Esophagus muscularis mucosa (tissue), 4 donors: ENCODE measurements around the gene FAM193A. TPM values are rescaled to one million over a fixed set of nuclear protein-coding genes. Genes with fewer than 3 reads are reported as not detected.
"Not testable (repeated sequence)": the region's sequence is repeated elsewhere in the genome, so short reads cannot be mapped to it uniquely, and the experiment has no call there.

Experiments
- DNase-seq: peaks from one replicate; pipeline ENCODE4 v3.0.0-alpha.2; 2017; ENCODE audit errors: extremely low spot score
- H3K27ac ChIP-seq, 4 donors: fragments of 200-600 bp; sonication (generic); replicated peaks in 1 of 4; 1 replicate in 3 of 4; 2 replicates in 1 of 4; pipeline ENCODE4 v1.5.1; 2016 to 2019; ENCODE audit warnings: mild to moderate bottlenecking in 1 of 4
- H3K27me3 ChIP-seq, 4 donors: fragments of 200-600 bp; sonication (generic); one replicate each; pipeline versions ENCODE4 v1.5.1 to v1.6.0; 2016 to 2019
- H3K36me3 ChIP-seq, 4 donors: fragments of 200-600 bp; sonication (generic); one replicate each; pipeline ENCODE4 v1.5.1; 2016 to 2019
- H3K4me1 ChIP-seq, 4 donors: fragments of 200-600 bp; sonication (generic); one replicate each; pipeline ENCODE4 v1.5.1; 2016 to 2019
- H3K4me3 ChIP-seq, 4 donors: fragments of 200-600 bp; sonication (generic); 1 replicate in 2 of 4; 2 replicates in 2 of 4; pipeline ENCODE4 v1.5.1; 2016 to 2019; ENCODE audit warnings: mild to moderate bottlenecking in 4 of 4, moderate library complexity in 1 of 4
- H3K9me3 ChIP-seq, 4 donors: fragments of 200-600 bp; sonication (generic); 1 replicate in 3 of 4; 2 replicates in 1 of 4; pipeline ENCODE4 v1.5.1; 2016 to 2019
- EP300 ChIP-seq: sonication (generic); formaldehyde crosslinking; IDR thresholded peaks from one replicate; pipeline ENCODE4 v1.6.1; 2017; ENCODE audit warnings: antibody characterized with exemption
- POLR2A ChIP-seq: fragments of 450-650 bp; IDR thresholded peaks from one replicate; pipeline ENCODE4 v1.6.1; 2017; ENCODE audit warnings: antibody characterized with exemption, moderate library complexity, mild to moderate bottlenecking, low read depth
- POLR2AphosphoS5 ChIP-seq, 2 donors: sonication (generic); formaldehyde crosslinking; IDR thresholded peaks; one replicate each; pipeline ENCODE4 v1.6.1; 2017; ENCODE audit warnings: antibody characterized with exemption in 2 of 2
- WGBS: methylation state at CpG from one replicate; pipeline ENCODE4 v1.1.5; 2018; 5-methylcytosine and 5-hydroxymethylcytosine counted together
- intact Hi-C: fragments of 100-400 bp; cut with DNase I; formaldehyde crosslinking; loops from one replicate; pipeline ENCODE4 v1.15.1; 2023
- total RNA-seq, 4 donors: library from RNA; depleted of rRNA; stranded (reverse); fragments of >200 nt; gene quantifications; one replicate each; pipeline versions ENCODE4 v1.1.0 to v1.2.1, GENCODE V29; 2016
- TF ChIP-seq, protein P1 (sequence below), 3 experiments: fragments of 200-600 bp in 2 of 3; fragments of 450-650 bp in 1 of 3; sonication (generic) in 2 of 3; IDR thresholded peaks; one replicate each; pipeline ENCODE4 v1.5.1; 2017 to 2019; ENCODE audit warnings: antibody characterized with exemption in 3 of 3, mild to moderate bottlenecking in 2 of 3, moderate library complexity in 1 of 3

Gene FAM193A
- total RNA-seq, 4 donors from 2014 or later, result 20.0 to 30.6 (median 24.6) TPM

DNA sequence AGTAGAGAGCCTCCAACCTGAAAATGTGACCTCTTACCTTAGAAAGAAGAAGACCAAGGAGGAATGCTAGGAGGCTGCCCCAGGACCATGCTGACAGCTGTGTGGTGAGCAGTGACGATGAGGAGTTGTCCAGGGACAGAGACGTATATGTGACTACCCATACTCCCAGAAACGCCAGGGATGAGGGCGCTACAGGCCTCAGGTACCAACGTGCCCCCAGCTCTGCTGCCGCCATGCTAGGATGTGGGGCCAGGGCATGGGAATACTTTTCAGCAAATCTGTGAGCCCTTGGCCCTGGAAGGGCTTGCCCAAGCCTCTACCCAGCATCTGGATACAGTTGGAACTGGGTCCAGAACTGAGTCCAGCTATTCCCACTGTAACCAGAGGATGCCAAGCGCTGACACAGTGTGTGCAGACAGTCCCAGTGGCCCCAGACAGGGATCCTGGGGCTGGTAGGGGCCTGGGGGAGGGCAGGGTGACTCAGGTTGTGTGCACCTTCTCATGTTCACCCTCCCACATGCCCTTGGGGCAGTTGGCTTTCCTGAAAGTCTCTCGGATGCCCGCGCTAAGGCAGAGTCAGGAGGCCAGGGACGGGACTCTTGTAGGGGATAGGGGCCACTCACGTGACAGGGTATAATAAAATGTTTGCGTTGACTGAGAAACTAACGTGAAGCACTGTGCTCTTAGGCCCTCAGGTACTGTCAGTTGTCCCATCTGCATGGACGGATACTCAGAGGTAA is 23.9 kb upstream of the FAM193A start:
- Histone ChIP-seq H3K9me3 (no peaks in the 10 kb centered on the region), H3K4me3 (no peak overlapping the region), H3K36me3 (peaks cover 35 to 82% (median 73%) of the 10 kb centered on the region in 4 donors), H3K27ac (no peak overlapping the region), H3K4me1 (peaks cover 12 to 25% (median 15%) of the 10 kb centered on the region in 4 donors), H3K27me3 (no peaks in the 10 kb centered on the region)
- no peak for TF ChIP-seq POLR2AphosphoS5 (IDR thresholded peaks at IDR 0.05)
- TF ChIP-seq, protein P1, sequence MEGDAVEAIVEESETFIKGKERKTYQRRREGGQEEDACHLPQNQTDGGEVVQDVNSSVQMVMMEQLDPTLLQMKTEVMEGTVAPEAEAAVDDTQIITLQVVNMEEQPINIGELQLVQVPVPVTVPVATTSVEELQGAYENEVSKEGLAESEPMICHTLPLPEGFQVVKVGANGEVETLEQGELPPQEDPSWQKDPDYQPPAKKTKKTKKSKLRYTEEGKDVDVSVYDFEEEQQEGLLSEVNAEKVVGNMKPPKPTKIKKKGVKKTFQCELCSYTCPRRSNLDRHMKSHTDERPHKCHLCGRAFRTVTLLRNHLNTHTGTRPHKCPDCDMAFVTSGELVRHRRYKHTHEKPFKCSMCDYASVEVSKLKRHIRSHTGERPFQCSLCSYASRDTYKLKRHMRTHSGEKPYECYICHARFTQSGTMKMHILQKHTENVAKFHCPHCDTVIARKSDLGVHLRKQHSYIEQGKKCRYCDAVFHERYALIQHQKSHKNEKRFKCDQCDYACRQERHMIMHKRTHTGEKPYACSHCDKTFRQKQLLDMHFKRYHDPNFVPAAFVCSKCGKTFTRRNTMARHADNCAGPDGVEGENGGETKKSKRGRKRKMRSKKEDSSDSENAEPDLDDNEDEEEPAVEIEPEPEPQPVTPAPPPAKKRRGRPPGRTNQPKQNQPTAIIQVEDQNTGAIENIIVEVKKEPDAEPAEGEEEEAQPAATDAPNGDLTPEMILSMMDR (IDR thresholded peaks at IDR 0.05), result no peak
- no peak for TF ChIP-seq POLR2A
- TF ChIP-seq EP300, result no peak
- 93% methylated on average over 10 of the region's 15 CpGs for WGBS
- intact Hi-C loops, result no loop called here
- no peak for DNase-seq

DNA sequence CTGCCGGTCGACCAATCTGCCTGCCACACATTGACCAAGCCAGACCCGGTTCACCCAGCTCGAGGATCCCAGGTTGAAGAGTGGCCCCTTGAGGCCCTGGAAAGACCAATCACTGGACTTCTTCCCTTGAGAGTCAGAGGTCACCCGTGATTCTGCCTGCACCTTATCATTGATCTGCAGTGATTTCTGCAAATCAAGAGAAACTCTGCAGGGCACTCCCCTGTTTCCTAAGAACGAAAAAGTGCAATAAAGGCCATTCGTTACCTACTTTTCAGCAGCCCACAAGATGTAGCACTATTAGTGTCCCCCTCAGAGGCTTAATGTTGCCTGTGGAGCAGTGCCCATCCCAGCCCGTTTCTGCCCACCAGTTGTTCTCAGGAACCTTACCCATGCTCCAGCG is 22.3 kb upstream of the FAM193A start:
- DNase-seq, H3K27me3 ChIP-seq, H3K4me3 ChIP-seq, H3K27ac ChIP-seq, intact Hi-C loops, H3K9me3 ChIP-seq: not testable (repeated sequence)
- 87% methylated on average over 5 of the region's 9 CpGs for WGBS
- Histone ChIP-seq H3K4me1 (peaks cover 12 to 25% (median 15%) of the 10 kb centered on the region in 4 donors), H3K36me3 (peaks cover 33 to 69% (median 60%) of the 10 kb centered on the region in 4 donors)

DNA sequence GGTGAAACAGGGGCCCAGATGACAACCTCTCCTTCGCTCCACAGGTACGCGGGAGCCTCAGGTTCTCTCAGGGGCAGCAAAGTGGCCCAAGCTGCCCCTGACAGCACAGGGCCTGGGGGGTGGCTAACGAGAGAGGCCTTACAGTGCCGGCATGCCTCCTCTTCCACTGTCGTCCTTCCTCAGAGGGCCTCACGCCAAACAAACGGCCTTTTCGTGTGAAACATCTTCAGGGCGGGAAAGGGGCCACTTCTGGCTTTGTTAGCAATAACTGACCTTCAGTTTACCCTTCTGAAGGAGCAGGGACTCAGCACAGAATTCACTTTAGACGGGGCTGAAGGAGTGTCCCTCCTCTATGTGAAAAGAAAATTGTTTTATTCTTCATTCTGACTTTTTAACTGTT is 21.5 kb upstream of the FAM193A start:
- H3K4me3 ChIP-seq, DNase-seq, H3K27me3 ChIP-seq, H3K9me3 ChIP-seq, intact Hi-C loops: not testable (repeated sequence)
- Histone ChIP-seq H3K4me1 (peaks cover 12 to 25% (median 15%) of the 10 kb centered on the region in 4 donors), H3K27ac (peak overlapping the region in 1 of 4 donors; percentile 14), H3K36me3 (peaks cover 27 to 61% (median 52%) of the 10 kb centered on the region in 4 donors)
- 73% methylated on average over 8 of the region's 11 CpGs for WGBS

DNA sequence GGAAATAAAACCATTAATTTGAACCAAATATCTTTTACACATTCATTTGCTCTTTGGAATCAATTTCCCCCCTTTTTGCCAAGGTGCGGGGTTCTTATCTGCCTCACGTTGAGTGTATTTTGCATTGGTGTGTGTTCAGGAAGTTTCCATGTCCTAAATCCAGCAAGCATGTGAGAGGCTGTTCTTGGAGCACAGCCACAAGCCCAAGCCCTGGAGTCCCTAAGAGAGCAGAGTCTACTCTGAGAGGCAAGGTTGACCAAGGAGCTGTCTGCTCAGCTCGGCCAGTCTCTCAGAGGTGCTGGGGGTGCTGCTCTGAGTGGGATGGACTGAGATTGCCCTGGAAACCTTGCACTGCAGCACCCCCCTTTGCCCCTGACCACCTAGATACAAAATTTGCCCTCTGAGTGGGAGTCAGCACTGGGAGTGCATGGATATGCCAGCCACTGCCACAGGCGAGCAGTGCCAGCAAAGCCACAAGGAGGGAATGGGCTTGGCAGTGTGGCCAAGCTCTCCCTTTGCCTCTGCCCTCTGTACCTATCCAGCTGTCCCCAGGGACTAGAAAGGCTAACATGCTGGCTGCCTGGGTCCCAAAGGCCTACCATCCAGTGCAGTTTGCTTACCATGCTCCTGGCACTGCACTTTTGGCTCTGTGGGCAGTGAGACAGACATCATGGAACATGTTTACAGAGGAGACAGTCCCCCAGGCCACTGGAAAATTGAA is 20.5 kb upstream of the FAM193A start:
- Histone ChIP-seq H3K4me3 (no peak overlapping the region), H3K9me3 (no peaks in the 10 kb centered on the region), H3K27me3 (no peaks in the 10 kb centered on the region), H3K27ac (peak overlapping the region in 2 of 4 donors; percentile 29 to 48), H3K4me1 (peaks cover 12 to 16% (median 15%) of the 10 kb centered on the region in 4 donors), H3K36me3 (peaks cover 22 to 51% (median 42%) of the 10 kb centered on the region in 4 donors)
- intact Hi-C loops, result no loop called here
- TF ChIP-seq EP300 (no peak), POLR2AphosphoS5 (IDR thresholded peaks at IDR 0.05) (peak in 1 of 2 donors; percentile 13)
- TF ChIP-seq, protein P1 (IDR thresholded peaks at IDR 0.05), result no peak
- no peak for DNase-seq
- 46% methylated on average over 2 of the region's 4 CpGs for WGBS

DNA sequence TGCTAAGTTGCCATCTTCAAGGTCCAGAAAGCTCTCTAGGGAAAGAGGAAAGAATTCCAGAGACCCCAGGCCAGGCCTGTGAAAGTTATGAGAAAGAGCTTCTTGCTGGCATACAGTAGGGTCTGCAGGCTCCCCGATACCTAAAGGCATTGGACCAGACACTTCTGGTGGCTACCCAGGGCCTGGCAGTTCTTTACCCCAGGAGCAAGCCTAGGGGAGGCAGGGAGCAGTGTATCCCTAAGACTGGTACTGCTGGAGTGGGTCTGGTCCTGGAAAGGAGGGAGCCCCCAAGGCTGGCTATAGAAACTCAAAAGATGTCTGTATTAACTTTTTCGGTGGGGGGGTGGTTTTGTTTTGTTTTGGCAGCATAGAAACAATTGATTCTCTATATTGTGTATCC is 19.8 kb upstream of the FAM193A start:
- no peak for TF ChIP-seq EP300
- TF ChIP-seq, protein P1 (IDR thresholded peaks at IDR 0.05), result no peak
- TF ChIP-seq POLR2AphosphoS5 (IDR thresholded peaks at IDR 0.05), result no peak
- no peak for TF ChIP-seq POLR2A
- H3K9me3 ChIP-seq, result no peaks in the 10 kb centered on the region
- H3K27ac ChIP-seq, result peak overlapping the region in 1 of 4 donors; percentile 48
- DNase-seq, result no peak
- WGBS, result 89% methylated on average over 2 of the region's 2 CpGs
- H3K36me3 ChIP-seq, result peaks cover 22 to 48% (median 40%) of the 10 kb centered on the region in 4 donors
- intact Hi-C loops, result no loop called here
- no peaks in the 10 kb centered on the region for H3K27me3 ChIP-seq
- H3K4me3 ChIP-seq, result no peak overlapping the region
- H3K4me1 ChIP-seq, result peaks cover 12 to 16% (median 15%) of the 10 kb centered on the region in 4 donors
